Esophagus squamous epithelium (tissue), 5 donors: Measurements from ENCODE around the gene DPEP1. TPM values are rescaled to one million over a fixed set of nuclear protein-coding genes. Genes with fewer than 3 reads are reported as not detected.
A peak's percentile ranks its signal among the peaks of the same experiment; 100 is the strongest.

Experiments used
- DNase-seq: peaks from one replicate; lab custom pipeline; 2025; lab: John Stamatoyannopoulos, UW
- H3K27ac ChIP-seq, 4 donors: fragments of 200-600 bp; sonication (generic); one replicate each; pipeline ENCODE4 v1.5.1; 2016 to 2019; ENCODE audit warnings: mild to moderate bottlenecking in 1 of 4
- H3K27me3 ChIP-seq, 4 donors: fragments of 200-600 bp; sonication (generic); 1 replicate in 3 of 4; 2 replicates in 1 of 4; pipeline versions ENCODE4 v1.5.1 to v1.6.0; 2017 to 2021; ENCODE audit warnings: antibody characterized with exemption in 1 of 4
- H3K36me3 ChIP-seq, 3 donors: fragments of 200-600 bp; sonication (generic); one replicate each; pipeline ENCODE4 v1.5.1; 2016 to 2019
- H3K4me1 ChIP-seq, 3 donors: fragments of 200-600 bp; sonication (generic); one replicate each; pipeline ENCODE4 v1.5.1; 2017 to 2019
- H3K4me3 ChIP-seq, 4 donors: fragments of 200-600 bp; sonication (generic); 1 replicate in 3 of 4; 2 replicates in 1 of 4; pipeline ENCODE4 v1.5.1; 2016 to 2019; ENCODE audit warnings: mild to moderate bottlenecking in 2 of 4, moderate library complexity in 1 of 4
- H3K9me3 ChIP-seq, 3 donors: fragments of 200-600 bp; sonication (generic); one replicate each; pipeline ENCODE4 v1.5.1; 2016 to 2019
- CTCF ChIP-seq, 6 experiments: fragments of 450-650 bp in 4 of 6; fragments of 200-600 bp in 2 of 6; sonication (generic) in 2 of 6; IDR thresholded peaks; one replicate each; pipeline ENCODE4 v1.5.1; 2016 to 2019; ENCODE audit warnings: antibody characterized with exemption in 6 of 6, mild to moderate bottlenecking in 4 of 6, moderate library complexity in 4 of 6
- POLR2A ChIP-seq, 4 donors: fragments of 450-650 bp; IDR thresholded peaks; one replicate each; pipeline ENCODE4 v1.6.1; 2017; ENCODE audit warnings: antibody characterized with exemption in 4 of 4, mild to moderate bottlenecking in 4 of 4, moderate library complexity in 3 of 4
- WGBS, 2 donors: methylation state at CpG; one replicate each; pipeline ENCODE4 v1.1.5; 2018; 5-methylcytosine and 5-hydroxymethylcytosine counted together
- intact Hi-C: fragments of 100-400 bp; cut with DNase I; formaldehyde crosslinking; loops from one replicate; pipeline ENCODE4 v1.15.0; 2022
- total RNA-seq, 4 donors: library from RNA; depleted of rRNA; stranded (reverse); fragments of >200 nt; gene quantifications; one replicate each; pipeline ENCODE4 v1.1.0, GENCODE V29; 2016
- donor health status: DM: yes; HTN: yes; CAD: no.

The DPEP1 gene
- total RNA-seq, 4 donors from 2014 or later, result 0.76 to 4.1 TPM; not detected in 2

DNA sequence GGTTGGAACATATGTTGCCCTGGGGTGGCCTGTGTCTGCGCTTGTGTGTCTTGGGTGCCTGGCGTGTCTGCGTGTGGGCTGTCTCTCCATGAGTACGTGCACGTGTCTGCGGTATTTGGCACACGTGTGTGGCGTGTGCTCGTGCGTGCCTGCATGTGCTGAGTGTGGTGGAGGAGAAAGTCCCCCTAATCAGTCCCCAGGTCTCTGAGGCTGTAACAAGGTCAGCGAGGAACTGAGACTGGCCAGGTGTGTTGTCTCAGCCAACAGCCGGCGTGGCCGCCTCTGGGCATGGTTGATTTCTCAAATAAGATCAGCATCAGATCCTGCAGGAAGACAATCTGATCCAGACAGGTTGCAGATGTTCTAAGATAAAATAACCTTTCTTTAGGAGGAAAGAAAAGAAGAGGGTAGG lies 41.4 kb upstream of the DPEP1 start:
- intact Hi-C loops, result no loop called here
- Histone ChIP-seq H3K4me1 (peaks cover 15 to 39% (median 23%) of the 10 kb centered on the region in 3 donors), H3K9me3 (no peaks in the 10 kb centered on the region), H3K4me3 (no peak overlapping the region), H3K27ac (no peak overlapping the region), H3K27me3 (peaks cover 7 to 85% (median 11%) of the 10 kb centered on the region in 4 donors), H3K36me3 (no peaks in the 10 kb centered on the region)
- no peak for DNase-seq
- 30 to 32% methylated on average over 14 of the region's 14 CpGs for WGBS, 2 donors
- TF ChIP-seq CTCF (IDR thresholded peaks at IDR 0.05) (no peak), POLR2A (IDR thresholded peaks at IDR 0.05) (no peak)

- peaks cover 15 to 39% (median 23%) of the 10 kb centered on the region in 3 donors for H3K4me1 ChIP-seq
- no peaks in the 10 kb centered on the region for H3K9me3 ChIP-seq
- no peak for DNase-seq
- no peak for TF ChIP-seq POLR2A (IDR thresholded peaks at IDR 0.05)
- TF ChIP-seq CTCF (IDR thresholded peaks at IDR 0.05), result no peak
- H3K27me3 ChIP-seq, result peaks cover 7 to 91% (median 11%) of the 10 kb centered on the region in 4 donors
- no peak overlapping the region for H3K27ac ChIP-seq
- H3K36me3 ChIP-seq, result no peaks in the 10 kb centered on the region
- intact Hi-C loops, result no loop called here
- no peak overlapping the region for H3K4me3 ChIP-seq
- 66% methylated on average over 9 to 11 of the region's 19 CpGs for WGBS, 2 donors
These were observed 40.8 kb upstream of the DPEP1 start for GRCh38 chr16:89572485-89573205.

GRCh38 chr16:89573826-89574680 lies 39.4 kb upstream of the DPEP1 start:
- DNase-seq, result no peak
- no peaks in the 10 kb centered on the region for H3K9me3 ChIP-seq
- peak overlapping the region in 3 of 4 donors; percentile 29 to 58 (median 43) for H3K4me3 ChIP-seq
- H3K4me1 ChIP-seq, result peaks cover 15 to 39% (median 23%) of the 10 kb centered on the region in 3 donors
- H3K36me3 ChIP-seq, result no peaks in the 10 kb centered on the region
- peaks cover 7 to 83% (median 11%) of the 10 kb centered on the region in 4 donors for H3K27me3 ChIP-seq
- WGBS, 2 donors, result 74 to 75% methylated on average over 6 to 11 of the region's 31 CpGs
- TF ChIP-seq CTCF (IDR thresholded peaks at IDR 0.05) (no peak), POLR2A (IDR thresholded peaks at IDR 0.05) (no peak)
- intact Hi-C loops, result no loop called here
- no peak overlapping the region for H3K27ac ChIP-seq

- Histone ChIP-seq H3K36me3 (no peaks in the 10 kb centered on the region), H3K9me3 (no peaks in the 10 kb centered on the region), H3K4me3 (peak overlapping the region; percentile 18 to 58 (median 36)), H3K4me1 (peaks cover 15 to 39% (median 23%) of the 10 kb centered on the region in 3 donors), H3K27ac (no peak overlapping the region), H3K27me3 (peaks cover 7 to 76% (median 11%) of the 10 kb centered on the region in 4 donors)
- TF ChIP-seq CTCF (IDR thresholded peaks at IDR 0.05), result peak; percentile 22 to 95 (median 74)
- no peak for TF ChIP-seq POLR2A (IDR thresholded peaks at IDR 0.05)
- no peak for DNase-seq
- intact Hi-C loops, result no loop called here
- 1% methylated on average over 11 of the region's 55 CpGs; no CpG with 5 or more reads in 1 of the 2 donors for WGBS, 2 donors
These were observed 38.7 kb upstream of the DPEP1 start for GRCh38 chr16:89574681-89575246.
